Measurements from ENCODE around the gene ROPN1L. TPM values are rescaled to one million over a fixed set of nuclear protein-coding genes. Genes with fewer than 3 reads are reported as not detected.
A peak's percentile ranks its signal among the peaks of the same experiment; 100 is the strongest.

The ROPN1L gene
- total and polyA plus RNA-seq, 5 donors from 2014 or later: 3.0 to 14.4 (median 5.3) TPM

GRCh38 chr5:10420468-10420867 is 21.2 kb upstream of the ROPN1L start:
- Mint-ChIP-seq H3K9me3 (no peaks in the 10 kb centered on the region), H3K36me3 (peaks cover 61% of the 10 kb centered on the region), H3K27ac (peak overlapping the region in 2 of 3 donors; percentile 27 to 48), H3K4me1 (peaks cover 4 to 35% (median 29%) of the 10 kb centered on the region in 4 donors), H3K4me3 (no peak overlapping the region), H3K27me3 (no peaks in the 10 kb centered on the region)
- Histone ChIP-seq H3K36me3 (ENCODE audit: control insufficient read depth, insufficient read depth, low read length) (peaks cover 86% of the 10 kb centered on the region), H3K9me3 (ENCODE audit: control insufficient read depth in 2 of 2, low read length in 2 of 2) (no peaks in the 10 kb centered on the region), H3K27me3 (ENCODE audit: control insufficient read depth, insufficient read depth, low read length) (no peaks in the 10 kb centered on the region), H3K4me1 (ENCODE audit: control insufficient read depth, insufficient read depth, low read length, poor library complexity, severe bottlenecking) (no peaks in the 10 kb centered on the region), H3K4me3 (ENCODE audit: low read depth, low read length) (no peak overlapping the region), H3K27ac (ENCODE audit: insufficient read depth, low read length, poor library complexity, severe bottlenecking) (no peak overlapping the region)
- DNase-seq (no peak), ATAC-seq (ENCODE audit: low read depth in 2 of 2) (no peak)

GRCh38 chr5:10420932-10421331 is 20.7 kb upstream of the ROPN1L start:
- Mint-ChIP-seq H3K4me1 (peaks cover 4 to 35% (median 30%) of the 10 kb centered on the region in 4 donors), H3K4me3 (no peak overlapping the region), H3K9me3 (no peaks in the 10 kb centered on the region), H3K27ac (peak overlapping the region in 2 of 3 donors; percentile 27 to 58), H3K27me3 (no peaks in the 10 kb centered on the region), H3K36me3 (peaks cover 59% of the 10 kb centered on the region)
- ATAC-seq (ENCODE audit: low read depth in 2 of 2) (no peak), DNase-seq (no peak)
- Histone ChIP-seq H3K36me3 (ENCODE audit: control insufficient read depth, insufficient read depth, low read length) (peaks cover 86% of the 10 kb centered on the region), H3K4me3 (ENCODE audit: low read depth, low read length) (no peak overlapping the region), H3K9me3 (ENCODE audit: control insufficient read depth in 2 of 2, low read length in 2 of 2) (no peaks in the 10 kb centered on the region), H3K4me1 (ENCODE audit: control insufficient read depth, insufficient read depth, low read length, poor library complexity, severe bottlenecking) (no peaks in the 10 kb centered on the region), H3K27me3 (ENCODE audit: control insufficient read depth, insufficient read depth, low read length) (no peaks in the 10 kb centered on the region), H3K27ac (ENCODE audit: insufficient read depth, low read length, poor library complexity, severe bottlenecking) (no peak overlapping the region)

GRCh38 chr5:10421896-10422691 is 19.6 kb upstream of the ROPN1L start:
- Mint-ChIP-seq H3K27ac (peak overlapping the region; percentile 27 to 47 (median 43)), H3K4me1 (peaks cover 5 to 37% (median 29%) of the 10 kb centered on the region in 4 donors), H3K36me3 (peaks cover 65% of the 10 kb centered on the region), H3K4me3 (peak overlapping the region in 3 of 4 donors; percentile 19 to 59 (median 24)), H3K27me3 (no peaks in the 10 kb centered on the region), H3K9me3 (no peaks in the 10 kb centered on the region)
- ATAC-seq (ENCODE audit: low read depth in 2 of 2) (peak in 1 of 2 donors; percentile 47), DNase-seq (peak in 1 of 3 donors; percentile 60)
- H3K4me1 ChIP-seq (ENCODE audit: control insufficient read depth, insufficient read depth, low read length, poor library complexity, severe bottlenecking): no peaks in the 10 kb centered on the region
- no peaks in the 10 kb centered on the region for H3K9me3 ChIP-seq (ENCODE audit: control insufficient read depth in 2 of 2, low read length in 2 of 2)
- H3K4me3 ChIP-seq (ENCODE audit: low read depth, low read length): no peak overlapping the region
- H3K36me3 ChIP-seq (ENCODE audit: control insufficient read depth, insufficient read depth, low read length): peaks cover 86% of the 10 kb centered on the region
- no peaks in the 10 kb centered on the region for H3K27me3 ChIP-seq (ENCODE audit: control insufficient read depth, insufficient read depth, low read length)
- no peak overlapping the region for H3K27ac ChIP-seq (ENCODE audit: insufficient read depth, low read length, poor library complexity, severe bottlenecking)

GRCh38 chr5:10423022-10423421 is 18.7 kb upstream of the ROPN1L start:
- Histone ChIP-seq H3K4me3 (ENCODE audit: low read depth, low read length) (no peak overlapping the region), H3K27ac (ENCODE audit: insufficient read depth, low read length, poor library complexity, severe bottlenecking) (no peak overlapping the region), H3K9me3 (ENCODE audit: control insufficient read depth in 2 of 2, low read length in 2 of 2) (no peaks in the 10 kb centered on the region), H3K27me3 (ENCODE audit: control insufficient read depth, insufficient read depth, low read length) (no peaks in the 10 kb centered on the region), H3K36me3 (ENCODE audit: control insufficient read depth, insufficient read depth, low read length) (peaks cover 86% of the 10 kb centered on the region), H3K4me1 (ENCODE audit: control insufficient read depth, insufficient read depth, low read length, poor library complexity, severe bottlenecking) (no peaks in the 10 kb centered on the region)
- Mint-ChIP-seq H3K9me3 (no peaks in the 10 kb centered on the region), H3K4me1 (peaks cover 11 to 41% (median 31%) of the 10 kb centered on the region in 4 donors), H3K36me3 (peaks cover 68% of the 10 kb centered on the region), H3K4me3 (no peak overlapping the region), H3K27me3 (no peaks in the 10 kb centered on the region), H3K27ac (peak overlapping the region; percentile 7 to 36 (median 26))
- no peak for ATAC-seq (ENCODE audit: low read depth in 2 of 2)
- no peak for DNase-seq

DNA sequence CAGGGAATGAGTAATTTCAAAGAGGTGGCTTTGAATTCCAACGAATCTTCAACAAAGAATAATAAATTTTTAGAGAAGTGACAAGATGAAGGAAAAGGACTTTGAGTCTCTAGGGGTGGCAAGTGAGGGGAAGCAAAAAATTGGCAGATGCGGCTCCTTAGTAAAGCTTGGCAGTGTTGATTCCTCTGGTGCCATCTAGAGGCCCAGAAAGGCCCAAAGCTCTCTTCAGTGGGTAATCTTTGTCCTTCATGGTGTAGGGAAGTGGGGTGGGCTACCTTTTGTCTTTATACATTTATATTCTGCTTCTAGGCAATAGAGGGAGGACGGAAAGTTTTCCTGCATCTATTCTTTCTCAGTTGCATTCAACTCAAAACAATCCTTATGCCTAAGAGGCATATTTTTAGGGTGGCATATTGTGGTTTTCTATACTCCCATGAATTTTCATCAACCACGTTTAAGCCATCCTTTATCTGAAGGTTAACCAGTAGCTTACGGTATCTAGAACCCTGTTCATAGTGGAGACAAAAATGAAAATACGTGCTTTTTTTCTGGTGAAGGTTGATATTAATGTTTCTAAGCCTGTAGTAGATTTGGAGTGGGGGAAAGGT is 17.5 kb upstream of the ROPN1L start:
- H3K4me1 ChIP-seq (ENCODE audit: control insufficient read depth, insufficient read depth, low read length, poor library complexity, severe bottlenecking): no peaks in the 10 kb centered on the region
- H3K36me3 ChIP-seq (ENCODE audit: control insufficient read depth, insufficient read depth, low read length): peaks cover 81% of the 10 kb centered on the region
- DNase-seq (peak in 1 of 3 donors; percentile 54), ATAC-seq (ENCODE audit: low read depth in 2 of 2) (peak in 1 of 2 donors; percentile 55)
- peak overlapping the region in 2 of 3 donors; percentile 4 to 39 for H3K27ac Mint-ChIP-seq
- H3K27me3 Mint-ChIP-seq: no peaks in the 10 kb centered on the region
- H3K4me3 Mint-ChIP-seq: no peak overlapping the region
- no peaks in the 10 kb centered on the region for H3K27me3 ChIP-seq (ENCODE audit: control insufficient read depth, insufficient read depth, low read length)
- H3K4me1 Mint-ChIP-seq: peaks cover 11 to 39% (median 26%) of the 10 kb centered on the region in 4 donors
- H3K9me3 Mint-ChIP-seq: no peaks in the 10 kb centered on the region
- no peak overlapping the region for H3K4me3 ChIP-seq (ENCODE audit: low read depth, low read length)
- H3K9me3 ChIP-seq (ENCODE audit: control insufficient read depth in 2 of 2, low read length in 2 of 2): no peaks in the 10 kb centered on the region
- H3K36me3 Mint-ChIP-seq: peaks cover 60% of the 10 kb centered on the region
- no peak overlapping the region for H3K27ac ChIP-seq (ENCODE audit: insufficient read depth, low read length, poor library complexity, severe bottlenecking)

GRCh38 chr5:10427201-10427600 is 14.5 kb upstream of the ROPN1L start:
- Histone ChIP-seq H3K27ac (ENCODE audit: insufficient read depth, low read length, poor library complexity, severe bottlenecking) (no peak overlapping the region), H3K4me1 (ENCODE audit: control insufficient read depth, insufficient read depth, low read length, poor library complexity, severe bottlenecking) (no peaks in the 10 kb centered on the region), H3K9me3 (ENCODE audit: control insufficient read depth in 2 of 2, low read length in 2 of 2) (no peaks in the 10 kb centered on the region), H3K4me3 (ENCODE audit: low read depth, low read length) (no peak overlapping the region), H3K36me3 (ENCODE audit: control insufficient read depth, insufficient read depth, low read length) (peaks cover 84% of the 10 kb centered on the region), H3K27me3 (ENCODE audit: control insufficient read depth, insufficient read depth, low read length) (no peaks in the 10 kb centered on the region)
- no peaks in the 10 kb centered on the region for H3K27me3 Mint-ChIP-seq
- DNase-seq: no peak
- H3K36me3 Mint-ChIP-seq: peaks cover 52% of the 10 kb centered on the region
- ATAC-seq (ENCODE audit: low read depth in 2 of 2): no peak
- H3K27ac Mint-ChIP-seq: peak overlapping the region in 2 of 3 donors; percentile 63 to 73
- no peaks in the 10 kb centered on the region for H3K9me3 Mint-ChIP-seq
- H3K4me3 Mint-ChIP-seq: no peak overlapping the region
- peaks cover 17 to 23% (median 18%) of the 10 kb centered on the region in 4 donors for H3K4me1 Mint-ChIP-seq

- no peaks in the 10 kb centered on the region for H3K9me3 Mint-ChIP-seq
- peaks cover 51% of the 10 kb centered on the region for H3K36me3 Mint-ChIP-seq
- H3K4me1 Mint-ChIP-seq: peaks cover 15 to 19% (median 17%) of the 10 kb centered on the region in 4 donors
- no peak overlapping the region for H3K4me3 ChIP-seq (ENCODE audit: low read depth, low read length)
- H3K27me3 Mint-ChIP-seq: no peaks in the 10 kb centered on the region
- no peak overlapping the region for H3K27ac ChIP-seq (ENCODE audit: insufficient read depth, low read length, poor library complexity, severe bottlenecking)
- H3K27me3 ChIP-seq (ENCODE audit: control insufficient read depth, insufficient read depth, low read length): no peaks in the 10 kb centered on the region
- ATAC-seq (ENCODE audit: low read depth in 2 of 2): no peak
- no peak for DNase-seq
- H3K9me3 ChIP-seq (ENCODE audit: control insufficient read depth in 2 of 2, low read length in 2 of 2): no peaks in the 10 kb centered on the region
- H3K27ac Mint-ChIP-seq: no peak overlapping the region
- no peak overlapping the region for H3K4me3 Mint-ChIP-seq
- H3K36me3 ChIP-seq (ENCODE audit: control insufficient read depth, insufficient read depth, low read length): peaks cover 87% of the 10 kb centered on the region
- H3K4me1 ChIP-seq (ENCODE audit: control insufficient read depth, insufficient read depth, low read length, poor library complexity, severe bottlenecking): no peaks in the 10 kb centered on the region
Measured at GRCh38 chr5:10427978-10428377, 13.7 kb upstream of the ROPN1L start.

Data from CD4-positive, CD25-positive, alpha-beta regulatory T cell (primary cell).